Muscle of leg (tissue), 11 donors: Measurements from ENCODE around the gene ESR2. TPM values are rescaled to one million over a fixed set of nuclear protein-coding genes. Genes with fewer than 3 reads are reported as not detected.
"Not testable (repeated sequence)": the region's sequence is repeated elsewhere in the genome, so short reads cannot be mapped to it uniquely, and the experiment has no call there.

Source experiments
- DNase-seq: peaks from one replicate; pipeline ENCODE4 v3.0.0; 2013
- H3K27ac ChIP-seq: one replicate; pipeline ENCODE4 v1.5.1; 2013; ENCODE audit warnings: mild to moderate bottlenecking, low read length, control low read depth
- H3K27me3 ChIP-seq: one replicate; pipeline ENCODE4 v1.6.1; 2013; ENCODE audit warnings: low read length; ENCODE audit not compliant: control insufficient read depth, insufficient read depth
- H3K36me3 ChIP-seq: one replicate; pipeline ENCODE4 v1.6.1; 2013; ENCODE audit warnings: low read length; ENCODE audit not compliant: control insufficient read depth, insufficient read depth
- H3K4me1 ChIP-seq: one replicate; pipeline ENCODE4 v1.6.1; 2013; ENCODE audit warnings: low read length; ENCODE audit not compliant: control insufficient read depth, insufficient read depth
- H3K4me3 ChIP-seq: one replicate; pipeline ENCODE4 v1.5.1; 2013; ENCODE audit warnings: low read length, control low read depth
- H3K9me3 ChIP-seq: replicated peaks from 2 replicates; pipeline ENCODE4 v1.6.1; 2013; ENCODE audit warnings: low read depth, low read length; ENCODE audit not compliant: control insufficient read depth
- WGBS: methylation state at CpG from one replicate; pipeline ENCODE4 v1.1.5; 2013; ENCODE audit warnings: missing lambda C conversion rate; ENCODE audit not compliant: insufficient coverage; 5-methylcytosine and 5-hydroxymethylcytosine counted together
- polyA plus RNA-seq, 8 donors: library from polyadenylated mRNA; unstranded; fragments of 120-200 nt; gene quantifications; one replicate each; pipeline versions ENCODE4 v1.2.1 to v1.2.3, GENCODE V29; 2013; ENCODE audit warnings: inconsistent platforms in 1 of 8, low replicate concordance in 1 of 8; ENCODE audit not compliant: insufficient read length in 8 of 8, insufficient read depth in 1 of 8
- total RNA-seq: library from RNA; stranded (reverse); fragments of 120-200 nt; gene quantifications from one replicate; pipeline ENCODE4 v1.2.4, GENCODE V29; 2013

Gene ESR2
- total and polyA plus RNA-seq, 9 donors, result 0.13 to 0.64 (median 0.30) TPM

DNA sequence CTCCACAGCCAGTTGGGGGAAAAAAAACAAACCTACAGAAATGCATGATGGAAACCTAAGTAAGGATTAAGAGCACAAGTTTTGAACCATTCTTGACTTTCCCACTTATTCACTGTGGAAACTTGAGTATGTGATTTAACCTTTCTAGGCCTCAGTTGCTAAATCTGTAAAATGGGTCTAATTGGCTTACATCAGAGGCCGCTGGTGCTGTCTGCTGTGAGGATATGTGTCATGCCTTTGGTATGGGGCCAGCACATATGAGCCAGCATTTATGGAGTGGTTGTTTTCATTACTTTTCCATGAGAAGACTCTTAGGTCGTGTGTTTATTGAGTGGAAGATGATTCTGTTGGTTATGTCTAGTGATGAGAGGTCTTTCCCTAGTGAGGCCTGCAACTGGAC, 102.4 kb downstream of the ESR2 start:
- no peak for DNase-seq
- WGBS, result 29% methylated on average over 1 of the region's 2 CpGs
- H3K9me3 ChIP-seq, result no peaks in the 10 kb centered on the region
- H3K4me3 ChIP-seq, result no peak overlapping the region
- H3K27me3 ChIP-seq, result no peaks in the 10 kb centered on the region
- H3K36me3 ChIP-seq, result peaks cover 21% of the 10 kb centered on the region
- H3K27ac ChIP-seq, result no peak overlapping the region
- no peaks in the 10 kb centered on the region for H3K4me1 ChIP-seq

DNA sequence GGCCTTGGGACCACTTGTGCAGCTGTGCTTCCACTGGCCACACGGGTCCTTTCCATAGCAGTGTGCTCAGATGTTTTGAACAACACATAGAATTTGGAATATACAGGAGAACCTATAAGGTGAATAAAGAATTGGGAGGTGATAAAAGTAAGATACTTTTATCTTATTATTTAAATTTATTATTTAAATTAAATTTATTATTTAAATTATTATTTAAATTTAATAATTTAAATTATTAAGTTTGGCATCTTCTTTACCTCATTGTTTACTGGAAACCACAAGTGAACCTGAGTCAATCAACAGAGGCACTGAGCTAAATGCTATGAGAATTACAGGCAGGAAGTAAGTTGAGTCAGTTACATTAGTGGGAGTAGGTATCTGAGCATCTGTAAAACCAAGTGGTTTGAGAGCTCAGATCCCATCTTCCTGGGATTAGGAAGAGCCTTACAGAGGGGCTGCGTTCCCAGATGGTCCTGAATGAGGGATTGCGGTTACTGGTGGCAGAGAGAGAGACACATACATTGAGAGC, 103.1 kb downstream of the ESR2 start:
- peaks cover 26% of the 10 kb centered on the region for H3K36me3 ChIP-seq
- WGBS, result 100% methylated on average over 2 of the region's 3 CpGs
- no peak overlapping the region for H3K27ac ChIP-seq

DNA sequence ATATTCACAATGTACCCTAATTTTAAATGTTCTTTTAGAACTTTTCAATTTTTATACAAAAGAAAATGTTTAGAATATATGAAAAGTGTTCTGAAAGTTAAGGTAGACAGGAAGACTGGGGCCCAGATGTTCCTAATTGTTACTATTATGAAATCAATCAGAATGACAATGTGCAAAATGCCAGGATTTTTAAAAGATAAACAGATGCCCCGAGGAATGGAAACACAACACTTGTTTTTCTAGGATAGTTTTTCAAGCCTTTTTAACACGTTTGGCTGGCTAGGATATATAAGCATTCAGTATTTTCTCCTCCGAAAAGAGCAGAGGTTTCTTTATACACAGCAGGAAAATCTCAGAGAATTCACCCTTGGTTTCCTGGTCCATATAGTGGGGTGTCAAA, 106.8 kb downstream of the ESR2 start:
- Histone ChIP-seq H3K27ac (no peak overlapping the region), H3K4me3 (no peak overlapping the region), H3K4me1 (no peaks in the 10 kb centered on the region), H3K9me3 (no peaks in the 10 kb centered on the region), H3K27me3 (no peaks in the 10 kb centered on the region), H3K36me3 (peaks cover 28% of the 10 kb centered on the region)
- no peak for DNase-seq
- WGBS, result no CpG with 5 or more reads among the region's 3 CpGs

More for the DNA sequence above, 103.1 kb downstream of the ESR2 start:
- H3K4me3 ChIP-seq, result no peak overlapping the region
- H3K27me3 ChIP-seq, result no peaks in the 10 kb centered on the region
- DNase-seq, result no peak
- H3K4me1 ChIP-seq, result no peaks in the 10 kb centered on the region
- no peaks in the 10 kb centered on the region for H3K9me3 ChIP-seq

DNA sequence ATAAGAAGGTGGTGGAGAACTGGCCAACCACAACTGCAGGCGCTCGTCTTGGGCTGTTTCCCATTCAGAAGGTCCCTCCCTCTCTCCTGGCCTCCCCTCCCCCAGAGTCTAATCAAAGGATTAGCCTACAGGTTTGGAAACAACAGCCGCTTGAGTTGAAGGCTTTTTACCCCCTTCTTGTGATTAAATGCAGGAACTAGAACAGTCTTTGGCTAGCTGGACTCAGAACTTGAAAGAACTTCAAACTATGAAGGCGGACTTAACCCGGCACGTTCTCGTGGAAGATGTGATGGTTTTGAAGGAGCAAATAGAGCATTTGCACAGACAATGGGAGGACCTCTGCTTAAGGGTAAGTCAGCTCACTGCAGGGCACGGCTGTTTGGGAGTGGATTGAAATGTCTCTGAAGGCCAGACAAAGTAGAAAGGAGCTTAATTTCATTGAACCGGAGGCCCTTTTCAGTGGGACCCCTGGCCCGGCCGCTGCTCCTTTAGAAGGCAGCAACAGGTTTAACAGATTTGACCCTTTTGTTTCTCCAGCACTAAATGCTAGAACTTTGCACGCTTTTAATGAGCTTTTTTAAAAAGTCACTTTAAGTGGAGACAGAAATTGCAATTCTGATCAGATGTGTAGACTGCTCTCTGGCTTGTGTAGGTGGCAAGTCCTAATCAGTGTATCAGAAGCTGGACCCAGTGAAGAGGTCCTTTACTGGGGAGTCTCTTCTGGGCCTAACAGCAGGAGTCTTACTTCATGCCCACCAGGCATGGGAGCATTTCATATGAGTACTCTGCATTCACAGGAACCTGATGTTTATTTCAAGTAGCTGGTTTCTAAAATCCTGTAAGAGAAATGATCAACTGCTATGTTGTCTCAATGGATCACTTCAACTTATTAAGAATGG, 107.7 kb downstream of the ESR2 start:
- H3K27me3 ChIP-seq, result no peaks in the 10 kb centered on the region
- no peak for DNase-seq
- WGBS, result 43% methylated on average over 10 of the region's 12 CpGs
- H3K27ac ChIP-seq, result no peak overlapping the region
- H3K4me1 ChIP-seq, result no peaks in the 10 kb centered on the region
- no peak overlapping the region for H3K4me3 ChIP-seq
- H3K9me3 ChIP-seq, result no peaks in the 10 kb centered on the region
- peaks cover 23% of the 10 kb centered on the region for H3K36me3 ChIP-seq

DNA sequence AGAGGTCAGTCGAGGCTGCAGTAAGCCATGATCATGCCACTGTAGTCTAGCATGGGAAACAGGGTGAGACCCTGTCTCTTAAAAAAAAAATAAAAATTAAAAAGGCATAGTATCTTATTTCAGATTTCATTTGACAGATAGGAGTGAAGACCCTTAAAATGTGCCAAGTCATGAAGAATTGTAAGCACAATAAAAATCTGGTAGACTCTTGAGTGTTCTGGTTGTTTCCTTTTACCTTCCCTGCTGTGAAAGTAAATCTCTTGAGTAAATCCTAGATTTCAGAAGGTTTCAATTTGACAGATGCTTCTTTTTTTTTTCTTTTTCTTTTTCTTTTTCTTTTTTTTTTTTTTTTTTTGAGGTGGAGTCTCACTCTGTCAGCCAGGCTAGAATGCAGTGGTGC, 109.0 kb downstream of the ESR2 start:
- DNase-seq, result no peak
- WGBS, result 100% methylated on average over 1 of the region's 1 CpG
- no peaks in the 10 kb centered on the region for H3K4me1 ChIP-seq
- H3K4me3 ChIP-seq, result no peak overlapping the region
- no peak overlapping the region for H3K27ac ChIP-seq
- no peaks in the 10 kb centered on the region for H3K9me3 ChIP-seq
- no peaks in the 10 kb centered on the region for H3K27me3 ChIP-seq
- H3K36me3 ChIP-seq, result peaks cover 23% of the 10 kb centered on the region

DNA sequence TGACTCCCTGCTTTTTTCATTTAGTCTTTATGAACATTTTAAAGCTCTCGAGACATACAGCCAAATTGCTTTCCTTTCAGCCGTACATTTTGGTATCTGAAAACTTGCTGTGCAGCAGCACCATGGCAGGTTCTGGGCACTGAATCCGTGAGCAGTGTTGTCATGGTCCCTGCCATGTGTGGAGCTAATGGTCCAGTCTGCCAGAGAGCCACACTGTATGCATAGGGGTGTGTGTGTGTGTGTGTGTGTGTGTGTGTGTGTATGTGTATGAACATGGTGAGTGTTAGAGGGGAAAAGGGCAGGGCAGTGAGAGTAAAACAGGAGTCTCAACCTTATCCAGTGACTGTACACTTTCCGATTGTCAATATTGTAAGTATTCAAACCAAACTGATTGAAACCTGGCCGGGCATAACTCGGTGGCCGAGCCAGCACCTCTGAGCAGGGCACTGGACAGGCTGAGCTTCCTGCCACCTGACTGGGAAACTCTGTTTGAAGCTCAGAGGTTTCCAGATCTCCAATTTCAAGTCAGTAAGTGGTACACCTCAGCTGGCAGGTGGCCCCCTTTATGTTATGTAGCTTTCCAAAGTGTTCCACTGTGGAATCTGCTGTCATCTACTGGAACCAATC, 110.0 kb downstream of the ESR2 start:
- Histone ChIP-seq H3K36me3 (peaks cover 20% of the 10 kb centered on the region), H3K9me3 (no peaks in the 10 kb centered on the region), H3K4me3 (no peak overlapping the region), H3K27me3 (no peaks in the 10 kb centered on the region), H3K4me1 (no peaks in the 10 kb centered on the region), H3K27ac (no peak overlapping the region)
- 90% methylated on average over 7 of the region's 7 CpGs for WGBS
- no peak for DNase-seq

DNA sequence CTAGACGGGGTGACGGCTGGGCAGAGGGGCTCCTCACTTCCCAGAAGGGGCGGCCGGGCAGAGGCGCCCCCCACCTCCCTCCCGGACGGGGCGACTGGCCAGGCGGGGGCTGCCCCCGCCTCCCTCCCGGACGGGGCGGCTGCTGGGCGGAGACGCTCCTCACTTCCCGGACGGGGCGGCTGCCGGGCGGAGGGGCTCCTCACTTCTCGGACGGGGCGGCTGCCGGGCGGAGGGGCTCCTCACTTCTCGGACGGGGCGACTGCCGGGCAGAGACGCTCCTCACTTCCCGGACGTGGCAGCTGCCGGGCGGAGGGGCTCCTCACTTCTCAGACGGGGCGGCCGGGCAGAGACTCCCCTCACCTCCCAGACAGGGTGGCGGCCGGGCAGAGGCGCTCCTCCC, 111.3 kb downstream of the ESR2 start:
- H3K9me3 ChIP-seq, H3K27ac ChIP-seq, H3K27me3 ChIP-seq, H3K4me1 ChIP-seq, H3K4me3 ChIP-seq, DNase-seq: not testable (repeated sequence)
- peaks cover 19% of the 10 kb centered on the region for H3K36me3 ChIP-seq
- 99% methylated on average over 31 of the region's 40 CpGs for WGBS

DNA sequence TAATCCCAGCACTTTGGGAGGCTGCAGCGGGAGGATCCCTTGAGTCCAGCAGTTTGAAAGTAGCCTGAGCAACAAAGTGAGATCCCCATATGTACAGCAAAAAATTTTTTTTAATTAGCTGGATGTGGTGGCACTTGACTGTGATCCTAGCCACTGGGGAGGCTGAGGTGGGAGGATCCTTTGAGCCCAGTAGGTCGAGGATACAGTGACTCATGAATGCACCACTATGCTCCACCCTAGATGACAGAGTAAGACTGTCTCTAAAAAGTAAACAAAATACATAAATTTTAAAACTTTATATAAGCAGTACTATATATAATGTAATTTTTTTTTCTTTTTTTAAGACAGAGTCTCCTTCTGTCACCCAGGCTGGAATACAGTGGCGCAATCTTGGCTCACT, 115.4 kb downstream of the ESR2 start:
- no peaks in the 10 kb centered on the region for H3K9me3 ChIP-seq
- no peaks in the 10 kb centered on the region for H3K27me3 ChIP-seq
- no peak overlapping the region for H3K4me3 ChIP-seq
- H3K36me3 ChIP-seq, result peaks cover 11% of the 10 kb centered on the region
- no peaks in the 10 kb centered on the region for H3K4me1 ChIP-seq
- 80% methylated on average over 1 of the region's 3 CpGs for WGBS
- DNase-seq, result no peak
- no peak overlapping the region for H3K27ac ChIP-seq

DNA sequence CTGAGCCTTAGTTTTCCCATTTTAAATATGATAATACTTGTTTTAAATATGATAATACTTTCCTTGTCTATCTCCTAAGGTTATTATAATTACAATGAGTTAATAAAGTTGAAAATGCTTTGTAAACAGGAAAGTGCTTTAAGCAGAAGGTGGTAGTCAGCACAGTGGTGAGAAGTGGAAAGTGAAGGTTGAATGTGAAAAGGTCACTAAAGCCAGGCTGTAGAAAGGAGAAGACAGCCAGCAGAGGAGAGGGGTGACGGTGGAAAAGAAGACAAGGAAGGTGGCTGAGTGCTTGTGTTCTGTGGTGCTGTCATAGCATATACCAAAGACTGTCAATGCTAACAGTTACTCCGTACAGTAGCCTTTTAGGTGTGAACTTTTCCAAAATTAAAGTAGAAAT, 117.8 kb downstream of the ESR2 start:
- Histone ChIP-seq H3K4me3 (no peak overlapping the region), H3K27me3 (no peaks in the 10 kb centered on the region), H3K36me3 (peaks cover 17% of the 10 kb centered on the region), H3K4me1 (no peaks in the 10 kb centered on the region), H3K9me3 (no peaks in the 10 kb centered on the region), H3K27ac (no peak overlapping the region)
- WGBS, result 89% methylated on average over 1 of the region's 2 CpGs
- DNase-seq, result no peak

DNA sequence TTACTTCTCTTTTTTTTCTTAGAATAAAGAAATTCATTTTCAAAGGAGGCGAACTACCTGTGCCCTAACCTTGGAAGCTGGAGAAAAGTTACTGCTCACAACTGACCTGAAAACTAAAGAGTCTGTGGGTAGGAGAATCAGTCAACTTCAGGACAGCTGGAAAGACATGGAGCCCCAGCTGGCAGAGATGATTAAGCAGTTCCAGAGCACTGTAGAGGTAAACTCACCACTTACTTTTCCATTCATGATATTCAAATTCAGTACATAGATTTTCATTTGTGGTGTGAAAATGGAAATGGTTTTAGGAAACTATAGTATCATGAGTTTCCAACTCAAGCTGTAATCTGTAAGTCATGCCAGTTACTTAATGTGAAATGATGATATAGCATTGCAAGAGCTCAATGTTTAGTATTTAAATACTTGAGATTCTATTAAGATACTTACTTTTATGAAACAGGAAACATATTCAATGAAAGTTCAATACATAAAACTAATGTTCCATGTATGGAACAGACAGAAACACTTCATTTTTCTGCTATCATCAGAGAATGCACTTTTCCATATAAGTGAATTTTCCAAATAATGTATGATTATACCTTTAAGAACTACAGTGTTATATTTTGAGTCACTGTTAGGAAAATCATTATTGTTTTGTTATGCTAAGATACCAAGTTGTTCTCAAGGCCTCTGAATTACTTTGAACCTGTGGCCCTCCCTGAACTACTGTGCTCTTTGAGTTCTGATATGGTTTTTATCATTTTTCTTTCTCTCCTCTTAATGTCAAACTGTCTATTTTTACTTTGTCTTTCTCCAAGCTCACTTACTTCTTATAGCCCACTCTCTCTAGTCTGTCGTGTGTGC, 119.0 kb downstream of the ESR2 start:
- WGBS, result no CpG with 5 or more reads among the region's 2 CpGs
- no peak for DNase-seq
- Histone ChIP-seq H3K4me3 (no peak overlapping the region), H3K27ac (no peak overlapping the region), H3K27me3 (no peaks in the 10 kb centered on the region), H3K9me3 (no peaks in the 10 kb centered on the region), H3K36me3 (peaks cover 23% of the 10 kb centered on the region), H3K4me1 (no peaks in the 10 kb centered on the region)
